HPDE6-E6E7 (cell line): ENCODE measurements around the gene ARL6IP4.

Source experiments
- DNase-seq: peaks from one replicate; pipeline ENCODE4 v3.0.0; 2011; ENCODE audit warnings: missing footprints; ENCODE audit errors: extremely low spot score

The ARL6IP4 gene

GRCh38 chr12:122978507-122978955, 1.9 kb upstream of the ARL6IP4 start:
- DNase-seq = no peak

GRCh38 chr12:122979001-122979907, 1.2 kb upstream of the ARL6IP4 start:
- DNase-seq = no peak

- DNase-seq = no peak
Observed at GRCh38 chr12:122979908-122980182, 636 bp upstream of the ARL6IP4 start.

GRCh38 chr12:122981036-122981471, 573 bp downstream of the ARL6IP4 start:
- no peak for DNase-seq

- DNase-seq = no peak
Observed at GRCh38 chr12:122981587-122982476, 1.4 kb downstream of the ARL6IP4 start.

GRCh38 chr12:122982477-122982815, 2.0 kb downstream of the ARL6IP4 start:
- no peak for DNase-seq

- no peak for DNase-seq
Observed at GRCh38 chr12:122982963-122983788, 2.7 kb downstream of the ARL6IP4 start.

- no peak for DNase-seq
Observed at GRCh38 chr12:122983789-122984515, 3.5 kb downstream of the ARL6IP4 start.

GRCh38 chr12:122984612-122985337, 4.3 kb downstream of the ARL6IP4 start:
- no peak for DNase-seq

GRCh38 chr12:122985338-122986257, 5.1 kb downstream of the ARL6IP4 start:
- DNase-seq = no peak

- no peak for DNase-seq
Observed at GRCh38 chr12:122986258-122986871, 5.9 kb downstream of the ARL6IP4 start.

GRCh38 chr12:122987086-122987951, 6.8 kb downstream of the ARL6IP4 start:
- no peak for DNase-seq

GRCh38 chr12:122988036-122988435, 7.6 kb downstream of the ARL6IP4 start:
- DNase-seq = no peak

GRCh38 chr12:122988612-122989212, 8.2 kb downstream of the ARL6IP4 start:
- DNase-seq = no peak

GRCh38 chr12:122989225-122989839, 8.9 kb downstream of the ARL6IP4 start:
- no peak for DNase-seq

- DNase-seq = no peak
Observed at GRCh38 chr12:122989874-122990419, 9.5 kb downstream of the ARL6IP4 start.

GRCh38 chr12:122990561-122990960, 10.1 kb downstream of the ARL6IP4 start:
- DNase-seq = no peak
